Progenitor cell of endocrine pancreas (in vitro differentiated cells): ENCODE measurements around the gene TAS2R60. TPM values are rescaled to one million over a fixed set of nuclear protein-coding genes. Genes with fewer than 3 reads are reported as not detected.
"Not testable (repeated sequence)": the region's sequence is repeated elsewhere in the genome, so short reads cannot be mapped to it uniquely, and the experiment has no call there.

ENCODE experiments used
- DNase-seq: peaks from one replicate; pipeline ENCODE4 v3.0.0; 2021; ENCODE audit warnings: low spot score; ENCODE audit not compliant: unreplicated experiment
- H3K27ac Mint-ChIP-seq: 2 replicates; pipeline ENCODE4 v1.8.0; 2021; ENCODE audit warnings: mild to moderate bottlenecking, moderate library complexity, mixed read lengths
- H3K27me3 Mint-ChIP-seq: 2 replicates; pipeline ENCODE4 v1.8.0; 2021; ENCODE audit warnings: mixed read lengths
- H3K36me3 Mint-ChIP-seq: 2 replicates; pipeline ENCODE4 v1.8.0; 2022; ENCODE audit warnings: mixed read lengths; ENCODE audit not compliant: insufficient read depth
- H3K4me1 Mint-ChIP-seq: 2 replicates; pipeline ENCODE4 v1.8.0; 2021; ENCODE audit warnings: low read depth, mixed read lengths
- H3K4me3 Mint-ChIP-seq: 2 replicates; pipeline ENCODE4 v1.8.0; 2021; ENCODE audit warnings: low read depth, mild to moderate bottlenecking, moderate library complexity, mixed read lengths
- H3K9me3 Mint-ChIP-seq: 2 replicates; pipeline ENCODE4 v1.8.0; 2021; ENCODE audit warnings: low read depth, mixed read lengths
- total RNA-seq: library from RNA; stranded (reverse); gene quantifications from 2 replicates; pipeline ENCODE4 v1.2.1, GENCODE V29; 2021
- TF ChIP-seq, protein P1 (sequence below): fragments of 200-600 bp; sonication (generic); IDR thresholded peaks from one replicate; pipeline ENCODE4 v1.5.0; 2021; ENCODE audit warnings: antibody characterized with exemption, mild to moderate bottlenecking; ENCODE audit not compliant: unreplicated experiment

TAS2R60 gene
- total RNA-seq, 1 donor from 2014 or later, result not detected

DNA sequence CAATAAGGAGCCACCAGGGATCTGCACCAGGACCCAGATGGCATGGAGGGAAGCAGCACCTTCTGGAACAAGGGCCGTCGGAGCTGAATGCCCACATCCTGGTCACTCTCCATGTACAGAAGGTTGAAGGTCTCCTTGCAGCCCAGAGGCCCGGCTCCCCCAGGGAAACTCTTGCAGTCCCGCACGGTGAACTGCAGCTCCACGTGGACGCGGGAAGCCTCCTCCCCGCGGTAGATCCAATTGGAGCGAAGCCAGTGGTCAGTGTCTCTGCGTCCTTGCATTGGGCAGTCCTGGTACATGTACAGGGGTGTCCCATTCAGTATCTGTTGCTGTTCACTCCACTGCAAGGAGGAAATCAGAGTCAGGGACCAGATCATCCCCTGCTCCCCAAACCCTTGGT, 42.0 kb upstream of the TAS2R60 start:
- no peak overlapping the region for H3K27ac Mint-ChIP-seq
- H3K9me3 Mint-ChIP-seq, result no peaks in the 10 kb centered on the region
- H3K4me3 Mint-ChIP-seq, result no peak overlapping the region
- peaks cover 16% of the 10 kb centered on the region for H3K4me1 Mint-ChIP-seq
- H3K36me3 Mint-ChIP-seq, result peaks cover 12% of the 10 kb centered on the region
- H3K27me3 Mint-ChIP-seq, result no peaks in the 10 kb centered on the region
- TF ChIP-seq, protein P1, sequence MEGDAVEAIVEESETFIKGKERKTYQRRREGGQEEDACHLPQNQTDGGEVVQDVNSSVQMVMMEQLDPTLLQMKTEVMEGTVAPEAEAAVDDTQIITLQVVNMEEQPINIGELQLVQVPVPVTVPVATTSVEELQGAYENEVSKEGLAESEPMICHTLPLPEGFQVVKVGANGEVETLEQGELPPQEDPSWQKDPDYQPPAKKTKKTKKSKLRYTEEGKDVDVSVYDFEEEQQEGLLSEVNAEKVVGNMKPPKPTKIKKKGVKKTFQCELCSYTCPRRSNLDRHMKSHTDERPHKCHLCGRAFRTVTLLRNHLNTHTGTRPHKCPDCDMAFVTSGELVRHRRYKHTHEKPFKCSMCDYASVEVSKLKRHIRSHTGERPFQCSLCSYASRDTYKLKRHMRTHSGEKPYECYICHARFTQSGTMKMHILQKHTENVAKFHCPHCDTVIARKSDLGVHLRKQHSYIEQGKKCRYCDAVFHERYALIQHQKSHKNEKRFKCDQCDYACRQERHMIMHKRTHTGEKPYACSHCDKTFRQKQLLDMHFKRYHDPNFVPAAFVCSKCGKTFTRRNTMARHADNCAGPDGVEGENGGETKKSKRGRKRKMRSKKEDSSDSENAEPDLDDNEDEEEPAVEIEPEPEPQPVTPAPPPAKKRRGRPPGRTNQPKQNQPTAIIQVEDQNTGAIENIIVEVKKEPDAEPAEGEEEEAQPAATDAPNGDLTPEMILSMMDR, result no peak
- DNase-seq, result no peak

DNA sequence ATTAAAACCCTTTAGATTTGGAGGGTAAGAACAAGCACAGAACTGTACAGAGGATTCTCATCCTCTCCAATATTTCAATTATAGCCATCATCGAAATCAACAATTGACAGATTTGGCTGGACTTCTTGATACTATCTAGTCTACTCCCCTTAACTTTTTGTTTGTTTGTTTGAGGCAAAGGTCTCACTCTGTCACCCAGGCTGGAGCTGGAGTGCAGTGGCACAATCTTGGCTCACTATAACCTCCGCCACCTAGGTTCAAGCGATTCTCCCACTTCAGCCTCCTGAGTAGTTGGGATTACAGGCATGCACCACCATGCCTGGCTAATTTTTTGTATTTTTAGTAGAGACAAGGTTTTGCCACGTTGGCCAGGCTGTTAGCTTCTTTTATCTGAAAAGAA, 41.0 kb upstream of the TAS2R60 start:
- DNase-seq, H3K36me3 Mint-ChIP-seq, H3K27ac Mint-ChIP-seq, H3K9me3 Mint-ChIP-seq, H3K27me3 Mint-ChIP-seq, H3K4me3 Mint-ChIP-seq: not testable (repeated sequence)
- peaks cover 21% of the 10 kb centered on the region for H3K4me1 Mint-ChIP-seq

DNA sequence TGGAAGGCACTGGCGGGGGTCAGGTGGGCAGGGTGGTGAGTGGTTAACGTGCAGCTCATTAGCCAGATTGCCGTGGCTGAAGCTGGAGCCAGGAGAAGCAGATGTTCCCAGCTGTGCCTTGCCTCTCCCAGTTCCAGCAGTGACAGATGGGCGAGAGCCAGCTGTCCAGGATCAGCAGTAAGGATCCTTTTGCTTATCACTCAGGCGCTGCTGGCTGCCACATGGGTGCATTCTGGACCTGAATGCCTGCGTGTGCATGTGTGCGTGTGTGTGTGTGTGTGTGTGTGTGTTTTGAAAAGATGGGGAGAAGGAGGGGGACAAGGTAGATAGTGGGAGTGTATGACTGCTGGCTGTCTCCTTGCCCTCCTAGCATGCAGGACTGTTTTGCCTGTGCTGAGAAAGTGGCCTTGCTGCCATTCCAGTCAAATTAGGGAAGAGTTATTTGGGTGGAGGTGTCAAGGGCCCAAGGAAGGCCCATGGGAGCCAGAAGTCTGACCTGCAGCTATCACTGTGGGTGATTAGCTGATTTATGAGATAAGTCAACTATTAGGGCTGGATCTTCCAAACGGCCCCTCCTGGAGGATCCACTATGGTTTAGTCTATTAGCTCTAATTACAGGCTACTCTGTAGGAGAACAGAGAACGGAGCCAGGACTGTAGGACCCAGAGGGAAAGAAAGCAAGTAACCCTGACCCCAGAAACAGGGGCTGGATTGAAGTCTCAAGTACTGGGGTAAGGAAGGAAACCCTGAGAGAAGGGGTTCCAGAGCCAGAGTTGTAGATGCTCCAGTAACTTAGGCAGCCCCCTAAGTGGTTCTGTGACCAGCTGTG, 37.9 kb upstream of the TAS2R60 start:
- Mint-ChIP-seq H3K27ac (peak overlapping the region; percentile 69), H3K9me3 (no peaks in the 10 kb centered on the region), H3K4me1 (peaks cover 41% of the 10 kb centered on the region), H3K4me3 (no peak overlapping the region), H3K27me3 (no peaks in the 10 kb centered on the region), H3K36me3 (peaks cover 4% of the 10 kb centered on the region)
- no peak for DNase-seq
- TF ChIP-seq, protein P1, result no peak

DNA sequence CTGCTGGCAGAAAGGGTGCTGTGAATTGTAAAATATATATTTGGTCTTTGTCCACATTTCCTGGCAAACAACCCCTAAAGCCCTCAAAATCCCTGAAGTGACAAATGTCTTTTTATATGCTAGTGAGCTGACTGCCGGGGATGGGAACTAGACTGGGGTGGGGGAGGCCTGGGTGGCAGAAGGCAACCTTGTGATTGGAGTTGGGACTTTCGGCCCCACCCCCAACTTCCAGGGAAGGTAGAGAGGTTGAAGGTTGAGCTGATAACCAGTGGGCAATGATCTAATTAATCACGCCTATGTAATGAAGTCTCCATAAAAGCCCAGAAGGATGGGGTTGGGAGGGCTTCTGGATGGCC, 37.3 kb upstream of the TAS2R60 start:
- Mint-ChIP-seq H3K4me3 (peak overlapping the region; percentile 52), H3K9me3 (no peaks in the 10 kb centered on the region), H3K36me3 (peaks cover 4% of the 10 kb centered on the region), H3K27me3 (no peaks in the 10 kb centered on the region), H3K4me1 (peaks cover 44% of the 10 kb centered on the region), H3K27ac (peak overlapping the region; percentile 38)
- DNase-seq, result no peak
- TF ChIP-seq, protein P1, result no peak

DNA sequence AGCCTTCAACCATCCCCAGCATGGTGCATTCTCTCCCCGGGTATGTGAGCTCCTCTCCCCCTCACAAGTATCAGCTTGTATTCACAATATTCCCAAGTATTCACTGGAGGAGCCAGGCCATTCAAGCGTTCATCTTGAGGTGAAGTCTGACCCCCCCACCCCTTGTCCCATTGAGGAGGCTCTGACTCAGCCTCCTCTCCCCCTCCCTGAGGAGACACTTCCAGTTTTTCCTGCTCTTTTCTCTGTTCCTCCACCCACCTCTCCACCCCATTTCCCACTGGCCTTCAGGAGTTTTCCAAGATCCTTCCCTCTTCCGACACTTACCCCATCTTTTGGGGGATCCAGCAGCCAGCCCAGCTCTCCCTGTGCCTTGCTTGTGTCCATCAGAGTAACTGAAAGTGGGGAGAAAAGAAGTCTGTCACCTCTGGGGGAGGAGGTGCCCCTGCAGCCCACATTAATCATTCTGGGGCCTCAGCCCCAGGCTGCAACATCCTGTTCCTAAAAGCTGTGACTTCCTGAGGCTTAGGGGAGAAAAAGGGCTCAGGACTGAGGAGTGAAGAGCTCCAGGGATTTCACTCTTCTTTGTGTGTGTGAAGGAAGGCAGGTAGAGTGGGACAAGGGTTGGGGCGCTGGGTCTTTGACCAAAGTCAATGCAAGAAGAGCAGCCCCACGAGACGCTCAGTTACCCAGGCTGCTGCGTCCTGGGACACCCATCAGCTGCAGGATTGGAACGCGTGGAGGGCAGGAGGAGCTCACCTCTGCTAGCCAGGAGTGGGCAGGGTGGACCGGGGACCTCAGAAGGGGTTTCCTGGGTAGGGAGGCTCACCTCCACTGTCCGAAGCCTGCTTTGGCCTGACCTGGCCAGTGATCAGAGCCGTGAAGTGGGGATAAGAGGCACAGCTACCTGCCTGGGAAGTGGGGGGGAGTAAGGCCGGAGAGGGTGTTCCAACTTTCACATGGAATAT, 35.7 kb upstream of the TAS2R60 start:
- Mint-ChIP-seq H3K9me3 (no peaks in the 10 kb centered on the region), H3K36me3 (peaks cover 2% of the 10 kb centered on the region), H3K27me3 (no peaks in the 10 kb centered on the region), H3K4me3 (peak overlapping the region; percentile 90), H3K27ac (peak overlapping the region; percentile 55), H3K4me1 (peaks cover 49% of the 10 kb centered on the region)
- no peak for DNase-seq
- TF ChIP-seq, protein P1, result no peak
